ENCODE measurements around the gene KDM8.

KDM8 gene

DNA sequence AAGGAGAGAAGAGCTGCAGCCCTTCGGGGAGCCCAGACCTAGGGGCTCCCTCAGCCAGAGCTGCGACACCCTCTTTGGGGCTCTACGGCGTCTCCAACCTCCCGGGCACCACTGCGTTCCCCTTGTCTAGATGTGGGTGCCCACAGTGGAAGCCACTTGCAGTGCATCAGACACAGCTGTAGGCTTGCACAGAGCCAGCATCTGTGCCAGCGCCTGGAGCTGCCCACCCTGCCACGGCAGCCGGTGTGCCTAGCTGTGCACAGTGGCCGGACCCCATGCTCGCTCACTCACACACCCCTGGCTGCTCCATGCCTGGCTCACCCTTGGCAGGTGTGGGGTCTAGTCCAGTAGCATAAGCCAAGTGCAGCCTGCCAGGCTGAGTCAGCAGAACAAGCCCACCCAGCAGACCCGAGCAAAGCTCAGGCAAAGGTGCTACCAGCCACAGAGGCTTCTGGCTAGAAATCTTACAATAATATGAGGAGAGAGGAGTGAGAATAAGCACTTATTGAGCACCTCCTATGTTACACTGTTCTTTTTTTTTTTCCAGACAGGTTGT lies 12.9 kb upstream of the KDM8 start:
- no peak for DNase-seq (ENCODE audit: insufficient read length, low spot score)
- no peak for FAIRE-seq
- TF ChIP-seq, protein P1, sequence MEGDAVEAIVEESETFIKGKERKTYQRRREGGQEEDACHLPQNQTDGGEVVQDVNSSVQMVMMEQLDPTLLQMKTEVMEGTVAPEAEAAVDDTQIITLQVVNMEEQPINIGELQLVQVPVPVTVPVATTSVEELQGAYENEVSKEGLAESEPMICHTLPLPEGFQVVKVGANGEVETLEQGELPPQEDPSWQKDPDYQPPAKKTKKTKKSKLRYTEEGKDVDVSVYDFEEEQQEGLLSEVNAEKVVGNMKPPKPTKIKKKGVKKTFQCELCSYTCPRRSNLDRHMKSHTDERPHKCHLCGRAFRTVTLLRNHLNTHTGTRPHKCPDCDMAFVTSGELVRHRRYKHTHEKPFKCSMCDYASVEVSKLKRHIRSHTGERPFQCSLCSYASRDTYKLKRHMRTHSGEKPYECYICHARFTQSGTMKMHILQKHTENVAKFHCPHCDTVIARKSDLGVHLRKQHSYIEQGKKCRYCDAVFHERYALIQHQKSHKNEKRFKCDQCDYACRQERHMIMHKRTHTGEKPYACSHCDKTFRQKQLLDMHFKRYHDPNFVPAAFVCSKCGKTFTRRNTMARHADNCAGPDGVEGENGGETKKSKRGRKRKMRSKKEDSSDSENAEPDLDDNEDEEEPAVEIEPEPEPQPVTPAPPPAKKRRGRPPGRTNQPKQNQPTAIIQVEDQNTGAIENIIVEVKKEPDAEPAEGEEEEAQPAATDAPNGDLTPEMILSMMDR (IDR thresholded peaks at IDR 0.05; ENCODE audit: insufficient read depth, missing control alignments): no peak

DNA sequence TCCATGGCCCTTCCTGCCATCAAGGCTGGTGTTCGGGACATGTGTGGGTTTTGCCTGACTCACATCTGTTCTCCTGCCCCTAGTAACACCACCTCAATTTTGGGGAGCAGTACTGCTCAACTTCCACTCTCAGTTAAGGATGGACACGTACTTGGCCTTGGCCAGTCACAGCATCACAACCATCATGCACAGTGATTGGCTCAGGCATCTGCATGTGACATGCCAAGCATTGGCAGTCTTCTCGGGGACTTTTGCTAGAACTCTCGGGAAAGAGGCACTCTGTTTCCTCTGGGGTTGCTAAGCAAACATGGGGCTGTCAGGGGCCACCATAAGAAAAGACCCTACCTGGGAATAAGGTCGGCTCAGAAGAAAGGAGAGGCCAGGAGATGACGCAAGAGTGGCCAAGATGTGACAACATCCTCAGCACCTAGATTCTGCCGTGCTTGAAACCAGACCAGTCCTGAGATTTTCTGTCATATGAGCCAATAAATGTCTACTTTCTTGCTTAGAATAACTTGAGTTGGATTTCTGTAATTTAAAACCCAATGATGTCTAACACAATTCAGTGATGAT lies 11.9 kb upstream of the KDM8 start:
- TF ChIP-seq, protein P1 (IDR thresholded peaks at IDR 0.05; ENCODE audit: insufficient read depth, missing control alignments): no peak
- DNase-seq (ENCODE audit: insufficient read length, low spot score) (no peak), FAIRE-seq (no peak)

DNA sequence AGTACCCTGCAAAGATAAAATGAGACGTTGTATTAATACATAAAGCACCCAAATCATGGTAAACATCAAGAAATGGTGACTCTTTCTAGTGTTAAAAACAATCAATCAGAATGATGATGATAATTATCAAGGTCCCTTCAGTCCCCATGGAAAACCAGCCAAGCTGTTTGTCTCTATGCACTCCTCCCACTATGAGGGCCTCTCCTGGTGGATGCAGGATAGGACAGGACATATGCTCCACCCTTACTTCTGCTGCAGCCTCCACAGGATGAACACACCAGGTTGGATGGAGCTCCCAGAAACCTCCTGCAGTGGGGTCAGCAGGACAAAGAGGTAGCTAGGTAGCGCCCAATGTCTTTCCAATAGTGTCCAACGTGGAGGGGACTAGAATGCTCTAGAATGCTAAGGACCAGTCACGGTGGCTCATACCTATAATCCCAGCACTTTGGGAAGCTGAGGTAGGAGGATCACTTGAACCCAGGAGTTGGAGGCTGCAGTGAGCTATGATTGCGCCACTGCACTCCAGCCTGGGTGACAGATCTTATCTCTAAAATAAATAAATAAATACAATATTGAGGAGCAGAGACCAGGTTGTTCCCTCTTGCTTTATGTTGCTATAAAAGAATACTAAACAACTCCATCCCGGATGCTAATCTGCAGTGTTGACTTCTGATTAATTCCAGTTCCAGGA lies 9.9 kb upstream of the KDM8 start:
- FAIRE-seq: no peak
- TF ChIP-seq, protein P1 (IDR thresholded peaks at IDR 0.05; ENCODE audit: insufficient read depth, missing control alignments): no peak
- no peak for DNase-seq (ENCODE audit: insufficient read length, low spot score)

DNA sequence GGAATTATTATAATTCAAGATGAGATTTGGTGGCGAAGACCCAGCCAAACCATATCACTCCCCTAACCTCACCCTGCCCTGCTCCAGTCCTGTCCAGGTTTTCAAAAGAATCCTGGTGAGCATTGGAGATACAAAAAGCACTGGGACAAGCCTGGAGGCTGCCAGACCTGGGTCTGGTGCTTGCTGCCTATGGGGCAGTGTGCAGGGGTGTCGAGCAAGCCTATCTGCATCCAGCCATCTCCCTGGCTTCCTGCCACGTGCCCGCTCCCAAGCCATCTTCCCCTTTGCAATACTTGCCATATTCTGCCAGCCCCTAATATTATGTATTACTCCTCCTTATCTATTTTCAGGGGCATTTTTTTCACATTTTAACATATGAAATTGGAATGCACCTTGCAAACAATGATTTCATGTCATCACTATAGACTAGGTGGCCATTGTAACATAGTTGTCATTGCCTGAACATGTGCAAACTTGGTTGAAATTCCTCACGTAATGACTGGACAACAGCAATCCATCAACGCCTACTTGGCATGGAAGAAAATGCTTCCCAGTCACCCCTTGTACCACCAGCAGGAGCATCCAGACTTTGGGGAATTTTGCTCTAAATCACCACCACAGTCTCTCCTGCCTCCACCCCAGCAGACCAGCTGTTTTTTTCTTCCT lies 8.1 kb upstream of the KDM8 start:
- TF ChIP-seq, protein P1 (IDR thresholded peaks at IDR 0.05; ENCODE audit: insufficient read depth, missing control alignments): no peak
- DNase-seq (ENCODE audit: insufficient read length, low spot score) (no peak), FAIRE-seq (no peak)

DNA sequence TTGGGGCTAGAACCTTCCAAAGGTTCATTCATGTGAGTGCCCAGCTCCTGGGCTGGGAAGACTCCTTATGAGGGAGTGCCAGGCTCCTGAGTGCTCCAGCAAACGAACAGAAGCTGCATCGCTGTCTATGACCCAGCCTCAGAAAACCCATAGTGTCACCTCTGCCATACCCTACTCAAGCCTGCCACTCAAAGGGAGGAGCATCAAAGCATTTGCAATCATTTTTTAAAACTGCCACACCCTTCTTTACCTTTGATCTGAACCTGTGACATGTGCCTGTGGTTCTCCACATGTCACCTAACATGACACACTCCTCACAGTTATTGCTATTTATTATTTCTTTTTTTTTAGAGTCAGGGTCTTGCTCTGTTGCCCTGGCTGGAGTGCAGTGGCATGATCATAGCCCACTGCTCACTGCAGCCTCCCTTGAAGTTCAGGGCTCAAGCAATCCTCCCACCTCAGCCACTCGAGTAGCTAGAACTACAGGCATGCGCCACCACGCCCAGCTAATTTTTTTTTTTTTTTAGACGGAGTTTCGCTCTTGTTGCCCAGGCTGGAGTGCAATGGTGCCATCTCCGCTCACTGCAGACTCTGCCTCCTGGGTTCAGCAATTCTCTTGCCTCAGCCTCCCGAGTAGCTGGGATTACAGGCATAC lies 7.3 kb upstream of the KDM8 start:
- no peak for DNase-seq (ENCODE audit: insufficient read length, low spot score)
- TF ChIP-seq, protein P1 (IDR thresholded peaks at IDR 0.05; ENCODE audit: insufficient read depth, missing control alignments): no peak
- no peak for FAIRE-seq

DNA sequence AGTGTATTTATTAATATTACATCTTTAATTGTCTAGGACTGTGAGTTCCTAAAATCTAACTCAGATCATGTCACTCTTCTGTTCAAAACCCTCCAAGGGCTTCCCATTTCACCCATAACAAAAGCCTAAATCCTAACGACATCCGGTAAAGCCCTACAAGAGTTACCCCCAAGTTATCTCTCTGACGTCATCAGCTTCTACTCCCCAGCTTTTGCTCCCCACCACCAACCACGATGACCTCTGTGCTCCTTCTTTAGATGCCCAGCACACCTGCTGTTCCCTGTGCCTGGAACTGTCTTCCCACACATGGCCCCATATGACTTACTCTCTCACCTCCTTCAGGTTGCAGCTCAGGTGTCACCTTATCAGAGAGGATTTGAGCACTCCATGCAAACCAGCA lies 6.3 kb upstream of the KDM8 start:
- DNase-seq (ENCODE audit: insufficient read length, low spot score) (no peak), FAIRE-seq (no peak)
- TF ChIP-seq, protein P1 (IDR thresholded peaks at IDR 0.05; ENCODE audit: insufficient read depth, missing control alignments): no peak
